ENCODE measurements around the gene TRIP4. TPM values are rescaled to one million over a fixed set of nuclear protein-coding genes. Genes with fewer than 3 reads are reported as not detected.
A peak's percentile ranks its signal among the peaks of the same experiment; 100 is the strongest.

Gene TRIP4
- total and polyA plus RNA-seq, 7 donors: 11.0 to 48.3 (median 22.6) TPM

DNA sequence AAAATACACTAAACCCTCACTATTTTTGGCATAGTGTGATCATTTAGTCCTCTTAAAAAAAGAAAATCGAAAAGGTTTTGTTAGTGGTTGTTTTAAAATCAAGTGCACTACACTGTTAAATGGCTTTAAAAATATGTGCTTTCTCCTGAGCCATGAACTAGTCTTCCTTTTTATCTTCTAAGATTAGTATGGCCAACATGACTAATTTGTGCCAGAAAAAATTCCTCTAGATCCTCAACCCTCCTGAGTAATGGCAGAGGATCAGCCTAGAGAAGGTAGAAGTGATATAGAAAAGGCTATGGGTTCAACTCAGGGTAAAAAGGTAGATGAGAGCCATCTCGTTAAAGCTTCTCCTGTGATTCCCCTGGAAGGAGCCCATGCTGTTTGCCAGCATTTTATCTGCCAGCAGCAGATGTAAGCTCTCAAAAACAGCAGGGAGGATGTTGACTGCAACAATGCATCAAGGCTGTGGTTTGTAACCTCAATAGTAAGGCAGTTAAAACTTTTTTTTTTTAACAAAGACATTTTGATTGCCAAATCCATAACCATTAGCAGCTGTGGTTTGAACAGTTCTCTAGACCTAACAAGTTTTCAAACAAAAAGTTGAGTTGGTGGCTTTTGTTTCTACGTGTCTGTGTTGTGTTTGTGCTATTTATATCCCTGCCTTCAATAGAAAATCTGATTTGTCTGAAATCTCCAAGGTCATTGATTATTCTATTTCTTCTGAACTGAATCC, 42.5 kb downstream of the TRIP4 start:
- Histone ChIP-seq H3K4me3 (no peak overlapping the region), H3K27ac (peak overlapping the region in 3 of 4 donors; percentile 27 to 55 (median 53)), H3K36me3 (peaks cover 0 to 38% (median 16%) of the 10 kb centered on the region in 4 donors), H3K9me3 (no peaks in the 10 kb centered on the region), H3K4me1 (peaks cover 0 to 16% (median 5%) of the 10 kb centered on the region in 4 donors), H3K27me3 (no peaks in the 10 kb centered on the region)
- intact Hi-C loops (cut with DNase I): no loop called here
- peak; percentile 78 for DNase-seq
- 27 to 66% methylated on average over 3 of the region's 3 CpGs for WGBS, 2 donors
- no peak for TF ChIP-seq POLR2A (IDR thresholded peaks at IDR 0.05)
- TF ChIP-seq, protein P1, sequence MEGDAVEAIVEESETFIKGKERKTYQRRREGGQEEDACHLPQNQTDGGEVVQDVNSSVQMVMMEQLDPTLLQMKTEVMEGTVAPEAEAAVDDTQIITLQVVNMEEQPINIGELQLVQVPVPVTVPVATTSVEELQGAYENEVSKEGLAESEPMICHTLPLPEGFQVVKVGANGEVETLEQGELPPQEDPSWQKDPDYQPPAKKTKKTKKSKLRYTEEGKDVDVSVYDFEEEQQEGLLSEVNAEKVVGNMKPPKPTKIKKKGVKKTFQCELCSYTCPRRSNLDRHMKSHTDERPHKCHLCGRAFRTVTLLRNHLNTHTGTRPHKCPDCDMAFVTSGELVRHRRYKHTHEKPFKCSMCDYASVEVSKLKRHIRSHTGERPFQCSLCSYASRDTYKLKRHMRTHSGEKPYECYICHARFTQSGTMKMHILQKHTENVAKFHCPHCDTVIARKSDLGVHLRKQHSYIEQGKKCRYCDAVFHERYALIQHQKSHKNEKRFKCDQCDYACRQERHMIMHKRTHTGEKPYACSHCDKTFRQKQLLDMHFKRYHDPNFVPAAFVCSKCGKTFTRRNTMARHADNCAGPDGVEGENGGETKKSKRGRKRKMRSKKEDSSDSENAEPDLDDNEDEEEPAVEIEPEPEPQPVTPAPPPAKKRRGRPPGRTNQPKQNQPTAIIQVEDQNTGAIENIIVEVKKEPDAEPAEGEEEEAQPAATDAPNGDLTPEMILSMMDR (IDR thresholded peaks at IDR 0.05): no peak
- no peak for TF ChIP-seq EP300 (IDR thresholded peaks at IDR 0.05)
- peak in 3 of 4 donors; percentile 5 to 61 (median 61) for TF ChIP-seq POLR2AphosphoS5 (IDR thresholded peaks at IDR 0.05)

DNA sequence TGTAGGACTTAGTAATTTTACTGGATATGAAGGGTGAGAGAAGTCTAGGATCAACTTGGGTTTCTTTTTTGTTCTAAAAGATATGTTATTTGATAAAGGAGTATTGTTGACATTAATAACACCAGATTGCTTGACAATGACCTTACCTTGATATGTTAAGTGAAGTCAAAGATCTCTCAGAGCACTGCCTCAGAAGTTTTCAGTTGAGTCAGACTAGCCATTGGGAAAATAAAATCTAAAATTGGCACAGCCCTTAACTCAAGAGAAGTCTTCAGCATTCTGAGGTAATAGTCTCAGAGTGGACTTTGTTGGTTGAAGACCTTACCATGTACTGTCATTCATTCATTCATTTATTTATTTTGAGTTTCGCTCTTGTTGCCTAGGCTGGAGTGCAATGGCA, 50.3 kb downstream of the TRIP4 start:
- intact Hi-C loops (cut with DNase I): no loop called here
- WGBS, 2 donors: 100% methylated on average over 1 of the region's 1 CpG
- Histone ChIP-seq H3K9me3 (no peaks in the 10 kb centered on the region), H3K4me3 (no peak overlapping the region), H3K27me3 (no peaks in the 10 kb centered on the region), H3K4me1 (peaks cover 0 to 2% (median under 1%) of the 10 kb centered on the region in 4 donors), H3K36me3 (no peaks in the 10 kb centered on the region), H3K27ac (no peak overlapping the region)
- no peak for TF ChIP-seq POLR2AphosphoS5 (IDR thresholded peaks at IDR 0.05)
- TF ChIP-seq, protein P1 (IDR thresholded peaks at IDR 0.05): no peak
- no peak for TF ChIP-seq EP300 (IDR thresholded peaks at IDR 0.05)
- TF ChIP-seq POLR2A (IDR thresholded peaks at IDR 0.05): no peak
- no peak for DNase-seq

DNA sequence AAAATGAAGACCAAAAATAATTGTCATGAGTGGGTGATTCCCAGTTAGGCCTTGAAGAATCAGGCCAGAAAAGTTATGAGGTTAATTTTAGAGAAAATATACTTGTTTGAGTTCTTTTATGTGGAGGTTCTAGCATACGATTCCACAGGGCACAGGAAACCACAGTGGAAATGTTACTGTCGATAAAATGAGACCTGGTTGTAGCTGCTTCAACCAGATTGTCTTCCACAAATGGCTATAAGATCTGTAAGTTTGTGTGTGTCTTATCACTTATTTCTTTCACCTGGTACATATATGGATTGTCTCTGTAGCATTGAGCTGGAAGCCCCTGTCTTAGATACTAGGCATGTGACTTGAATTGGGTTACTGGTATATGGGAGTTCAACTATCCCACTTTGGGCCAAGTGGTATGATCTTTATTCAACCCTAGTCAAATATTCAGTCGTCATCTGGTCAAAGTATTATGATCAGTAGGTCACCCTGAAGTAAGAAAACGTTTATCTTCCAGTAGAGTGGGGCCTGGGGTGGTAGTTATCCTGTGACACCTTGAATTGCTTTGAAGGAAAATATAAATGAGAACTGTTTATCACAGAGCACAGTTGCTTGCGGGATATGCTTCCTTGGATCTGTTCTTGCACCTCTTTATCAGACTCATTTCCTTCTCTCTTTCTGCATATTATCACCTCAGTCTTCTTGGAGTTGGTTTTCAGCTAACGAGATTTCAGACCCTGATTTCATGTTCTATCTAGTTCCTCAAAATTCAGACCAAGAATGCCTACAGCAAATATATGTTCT, 51.2 kb downstream of the TRIP4 start:
- H3K4me3 ChIP-seq: no peak overlapping the region
- no peaks in the 10 kb centered on the region for H3K36me3 ChIP-seq
- no peak for DNase-seq
- TF ChIP-seq EP300 (IDR thresholded peaks at IDR 0.05) (no peak), POLR2A (IDR thresholded peaks at IDR 0.05) (no peak), POLR2AphosphoS5 (IDR thresholded peaks at IDR 0.05) (no peak)
- TF ChIP-seq, protein P1 (IDR thresholded peaks at IDR 0.05): no peak
- no peaks in the 10 kb centered on the region for H3K27me3 ChIP-seq
- H3K27ac ChIP-seq: no peak overlapping the region
- H3K4me1 ChIP-seq: peaks cover 0 to 11% (median 8%) of the 10 kb centered on the region in 4 donors
- H3K9me3 ChIP-seq: no peaks in the 10 kb centered on the region
- whole genome bisulfite sequencing, 2 donors: 54 to 82% methylated on average over 6 of the region's 6 CpGs
- intact Hi-C loops (cut with DNase I): no loop called here

- Histone ChIP-seq H3K4me1 (peaks cover 0 to 24% (median 18%) of the 10 kb centered on the region in 4 donors), H3K27me3 (no peaks in the 10 kb centered on the region), H3K36me3 (peaks cover 3 to 18% (median 3%) of the 10 kb centered on the region in 4 donors), H3K9me3 (no peaks in the 10 kb centered on the region), H3K27ac (no peak overlapping the region), H3K4me3 (no peak overlapping the region)
- no peak for DNase-seq
- WGBS, 2 donors: 93 to 97% methylated on average over 3 of the region's 3 CpGs
- TF ChIP-seq POLR2AphosphoS5 (IDR thresholded peaks at IDR 0.05) (no peak), EP300 (IDR thresholded peaks at IDR 0.05) (no peak), POLR2A (IDR thresholded peaks at IDR 0.05) (no peak)
- TF ChIP-seq, protein P1 (IDR thresholded peaks at IDR 0.05): no peak
- intact Hi-C loops (cut with DNase I): no loop called here
These were observed 54.2 kb downstream of the TRIP4 start for GRCh38 chr15:64441852-64442251.

All from sigmoid colon (tissue), 7 donors.